Uterus (tissue), 4 donors: ENCODE data around the gene RGS10. TPM values are rescaled to one million over a fixed set of nuclear protein-coding genes. Genes with fewer than 3 reads are reported as not detected.

Experiments used
- DNase-seq, 2 donors: peaks; one replicate each; pipeline ENCODE4 v3.0.0-alpha.2; 2019 to 2020
- H3K27ac ChIP-seq, 2 donors: fragments of 200-600 bp; sonication (generic); 1 replicate in 1 of 2; 2 replicates in 1 of 2; pipeline ENCODE4 v1.5.1; 2016 to 2018
- H3K27me3 ChIP-seq, 2 donors: fragments of 200-600 bp; sonication (generic); one replicate each; pipeline ENCODE4 v1.5.1; 2018 to 2019; ENCODE audit warnings: control low read depth in 1 of 2
- H3K36me3 ChIP-seq, 2 donors: fragments of 200-600 bp; sonication (generic); one replicate each; pipeline ENCODE4 v1.5.1; 2019; ENCODE audit warnings: control low read depth in 1 of 2
- H3K4me1 ChIP-seq, 2 donors: fragments of 200-600 bp; sonication (generic); one replicate each; pipeline ENCODE4 v1.5.1; 2018 to 2019; ENCODE audit warnings: control low read depth in 1 of 2
- H3K4me3 ChIP-seq, 2 donors: fragments of 200-600 bp; sonication (generic); 1 replicate in 1 of 2; 2 replicates in 1 of 2; pipeline ENCODE4 v1.5.1; 2018 to 2019; ENCODE audit warnings: mild to moderate bottlenecking in 1 of 2
- H3K9me3 ChIP-seq, 2 donors: fragments of 200-600 bp; sonication (generic); one replicate each; pipeline ENCODE4 v1.5.1; 2019; ENCODE audit warnings: control low read depth in 1 of 2
- CTCF ChIP-seq, 4 experiments: fragments of 200-600 bp in 2 of 4; fragments of 450-650 bp in 2 of 4; sonication (generic) in 2 of 4; IDR thresholded peaks; one replicate each; pipeline ENCODE4 v1.5.1; 2016 to 2019; ENCODE audit warnings: antibody characterized with exemption in 4 of 4, mild to moderate bottlenecking in 2 of 4, moderate library complexity in 1 of 4
- POLR2A ChIP-seq, 2 donors: fragments of 450-650 bp; IDR thresholded peaks; one replicate each; pipeline ENCODE4 v1.6.1; 2016; ENCODE audit warnings: antibody characterized with exemption in 2 of 2, mild to moderate bottlenecking in 1 of 2, moderate library complexity in 1 of 2
- intact Hi-C: fragments of 100-400 bp; cut with DNase I; formaldehyde crosslinking; loops from one replicate; pipeline ENCODE4 v1.15.1; 2023; ENCODE audit warnings: low total_unique reads
- total RNA-seq, 4 donors: library from RNA; depleted of rRNA in 3 of 4; stranded (reverse); fragments of >200 nt in 3 of 4; gene quantifications; one replicate each; pipeline versions ENCODE4 v1.1.0 to v1.2.4, GENCODE V29; 2014 to 2023
- donor health status: DM: yes; HTN: yes; CAD: no.

The RGS10 gene
- total RNA-seq, 4 donors from 2014 or later: 29.1 to 165 (median 64.1) TPM

DNA sequence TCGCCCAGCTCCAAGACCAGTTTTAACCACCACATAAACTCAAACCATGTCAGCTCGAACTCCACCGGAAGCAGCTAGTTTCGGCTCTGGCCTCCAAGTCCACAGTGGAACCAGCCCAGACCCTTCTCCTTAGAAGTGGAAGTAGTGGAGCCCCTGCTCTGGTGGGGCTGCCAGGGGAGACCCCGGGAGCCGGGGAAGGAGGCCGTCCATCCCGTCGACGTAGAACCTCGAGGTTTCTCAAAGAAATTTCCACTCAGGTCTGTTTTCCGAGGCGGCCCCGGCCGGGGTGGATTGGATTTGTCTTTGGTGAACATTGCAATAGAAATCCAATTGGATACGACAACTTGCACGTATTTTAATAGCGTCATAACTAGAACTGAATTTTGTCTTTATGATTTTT is 87.5 kb downstream of the RGS10 start:
- intact Hi-C loops: no loop called here
- Histone ChIP-seq H3K4me3 (no peak overlapping the region), H3K27ac (no peak overlapping the region), H3K27me3 (no peaks in the 10 kb centered on the region), H3K36me3 (no peaks in the 10 kb centered on the region), H3K9me3 (no peaks in the 10 kb centered on the region), H3K4me1 (no peaks in the 10 kb centered on the region)
- TF ChIP-seq POLR2A (IDR thresholded peaks at IDR 0.05): no peak
- TF ChIP-seq CTCF (IDR thresholded peaks at IDR 0.05): no peak
- DNase-seq: no peak

DNA sequence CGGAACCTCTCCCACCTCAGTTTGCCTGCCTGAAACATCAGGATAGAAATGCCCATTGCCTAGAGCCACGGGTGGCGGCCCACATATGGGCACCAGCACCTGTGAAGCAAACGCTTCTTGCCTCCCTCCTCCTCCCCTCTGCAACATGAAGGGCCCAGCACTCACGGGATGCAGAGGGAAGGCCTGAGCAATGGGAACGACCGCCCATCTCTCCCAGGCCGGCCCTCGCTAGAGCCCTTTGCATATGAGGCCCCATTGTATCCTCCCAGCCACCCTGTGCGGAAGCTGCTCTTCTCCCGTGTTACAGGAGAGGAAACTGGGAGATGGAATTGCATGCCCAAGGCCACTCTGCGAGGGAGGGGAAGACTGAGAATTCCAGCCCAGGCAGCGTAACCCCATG is 88.2 kb downstream of the RGS10 start:
- Histone ChIP-seq H3K36me3 (no peaks in the 10 kb centered on the region), H3K4me3 (no peak overlapping the region), H3K4me1 (no peaks in the 10 kb centered on the region), H3K9me3 (no peaks in the 10 kb centered on the region), H3K27ac (no peak overlapping the region), H3K27me3 (no peaks in the 10 kb centered on the region)
- DNase-seq: no peak
- no peak for TF ChIP-seq CTCF (IDR thresholded peaks at IDR 0.05)
- no peak for TF ChIP-seq POLR2A (IDR thresholded peaks at IDR 0.05)
- intact Hi-C loops: no loop called here

DNA sequence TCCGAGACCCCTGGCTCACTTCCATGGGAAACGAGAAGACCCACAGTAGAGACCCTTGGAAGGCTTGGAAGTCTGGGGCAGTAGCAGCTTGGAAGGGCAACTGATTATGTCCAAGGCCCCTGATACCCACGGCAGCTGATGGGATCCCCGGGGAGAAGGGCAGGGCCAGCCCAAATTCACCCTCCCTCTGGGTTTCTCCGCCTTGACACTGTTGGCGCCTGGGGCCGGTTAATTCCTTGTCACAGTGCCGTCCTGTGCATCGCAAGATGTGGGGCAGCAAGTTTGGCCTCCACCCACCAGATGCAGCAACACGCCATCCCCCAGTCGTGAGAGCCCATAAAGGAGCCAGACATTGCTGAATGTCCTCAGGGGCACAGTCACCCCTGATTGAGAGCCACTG is 89.2 kb downstream of the RGS10 start:
- intact Hi-C loops: no loop called here
- Histone ChIP-seq H3K27ac (no peak overlapping the region), H3K36me3 (no peaks in the 10 kb centered on the region), H3K4me1 (no peaks in the 10 kb centered on the region), H3K9me3 (no peaks in the 10 kb centered on the region), H3K27me3 (no peaks in the 10 kb centered on the region), H3K4me3 (no peak overlapping the region)
- no peak for TF ChIP-seq CTCF (IDR thresholded peaks at IDR 0.05)
- no peak for TF ChIP-seq POLR2A (IDR thresholded peaks at IDR 0.05)
- no peak for DNase-seq

- intact Hi-C loops: no loop called here
- H3K9me3 ChIP-seq: no peaks in the 10 kb centered on the region
- no peaks in the 10 kb centered on the region for H3K4me1 ChIP-seq
- H3K27me3 ChIP-seq: no peaks in the 10 kb centered on the region
- TF ChIP-seq POLR2A (IDR thresholded peaks at IDR 0.05) (no peak), CTCF (IDR thresholded peaks at IDR 0.05) (no peak)
- H3K4me3 ChIP-seq: no peak overlapping the region
- H3K27ac ChIP-seq: no peak overlapping the region
- DNase-seq: no peak
- H3K36me3 ChIP-seq: no peaks in the 10 kb centered on the region
Measured at GRCh38 chr10:119452396-119452795, 90.1 kb downstream of the RGS10 start.

DNA sequence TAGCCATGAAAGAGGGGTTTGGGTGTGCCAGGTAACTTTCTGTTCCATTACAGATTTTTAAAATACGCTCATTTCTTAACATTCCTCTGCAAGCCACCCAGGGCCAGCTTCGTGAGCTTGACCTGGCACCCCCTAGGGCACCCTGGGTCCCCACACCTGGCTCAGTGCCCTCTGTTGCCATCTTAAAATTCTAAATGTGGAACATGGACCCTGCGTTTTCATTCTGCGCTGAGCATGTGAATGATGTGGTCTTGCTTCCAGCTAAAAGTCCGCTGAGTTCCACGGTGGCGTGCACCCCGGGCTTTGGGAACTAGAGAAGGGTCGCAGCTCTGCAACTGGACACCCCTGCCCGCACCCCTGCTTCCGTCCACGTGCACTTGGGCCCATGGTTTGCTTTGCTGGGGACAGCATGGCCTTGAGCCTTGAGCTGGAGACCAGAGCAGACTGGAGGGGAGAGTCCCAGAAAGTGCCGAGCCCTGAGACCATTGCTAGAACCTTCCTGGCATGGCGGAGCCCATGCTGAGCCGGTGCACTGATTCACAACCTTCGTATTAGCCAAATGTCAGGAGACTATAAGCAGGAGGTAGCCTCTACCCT is 91.1 kb downstream of the RGS10 start:
- Histone ChIP-seq H3K27ac (no peak overlapping the region), H3K4me1 (no peaks in the 10 kb centered on the region), H3K9me3 (no peaks in the 10 kb centered on the region), H3K4me3 (no peak overlapping the region), H3K27me3 (no peaks in the 10 kb centered on the region), H3K36me3 (no peaks in the 10 kb centered on the region)
- intact Hi-C loops: no loop called here
- DNase-seq: peak in 1 of 2 donors; percentile 12
- no peak for TF ChIP-seq CTCF (IDR thresholded peaks at IDR 0.05)
- no peak for TF ChIP-seq POLR2A (IDR thresholded peaks at IDR 0.05)
